HG02885 (cell line): ENCODE results near the gene MCC.

Source experiments
- ATAC-seq: cut with Tn5 transposase; IDR thresholded peaks from one replicate; pipeline ENCODE4 v1.9.1; 2021; ENCODE audit warnings: mild to moderate bottlenecking; ENCODE audit not compliant: unreplicated experiment, poor library complexity

MCC gene

GRCh38 chr5:113256671-113257452 is 231.4 kb downstream of the MCC start:
- no peak for ATAC-seq

DNA sequence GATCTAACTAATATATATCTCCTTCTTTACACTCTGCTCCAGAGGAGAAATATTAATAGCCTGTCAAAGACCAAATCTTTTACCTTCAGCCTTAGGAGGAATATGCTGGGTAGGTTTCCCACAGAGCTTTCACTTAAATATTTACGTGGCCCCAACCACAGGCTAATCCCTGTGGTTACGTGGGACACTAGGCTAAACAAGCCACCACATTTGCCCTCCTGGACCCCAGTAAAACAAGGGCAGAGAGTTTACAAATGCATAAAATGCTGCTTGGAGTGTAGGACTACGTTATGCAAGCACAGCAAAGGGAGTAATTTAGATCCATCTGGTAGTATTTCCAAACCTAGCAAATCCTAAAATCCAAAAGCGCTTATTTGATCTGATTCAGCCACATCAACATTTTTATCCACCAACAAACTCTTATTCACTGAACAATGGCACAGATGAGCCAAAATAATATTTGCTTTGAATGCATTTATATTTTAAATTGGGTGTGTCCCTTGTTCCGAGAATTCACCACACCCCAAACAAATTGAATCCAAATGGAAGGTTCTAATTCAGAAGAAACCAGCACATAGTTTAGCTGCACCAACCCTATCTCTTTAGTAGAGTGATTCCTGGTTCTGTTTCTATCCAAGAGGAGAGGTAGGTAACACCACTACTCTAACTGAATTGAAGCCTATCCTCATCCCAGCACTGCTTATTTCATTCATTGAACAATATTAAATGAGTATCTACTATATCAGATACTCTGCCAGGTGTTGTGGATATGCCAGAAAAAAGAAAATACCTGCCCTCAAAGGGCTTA is 232.5 kb downstream of the MCC start:
- no peak for ATAC-seq

- ATAC-seq = no peak
Observed at GRCh38 chr5:113255105-113255504, 233.1 kb downstream of the MCC start.

DNA sequence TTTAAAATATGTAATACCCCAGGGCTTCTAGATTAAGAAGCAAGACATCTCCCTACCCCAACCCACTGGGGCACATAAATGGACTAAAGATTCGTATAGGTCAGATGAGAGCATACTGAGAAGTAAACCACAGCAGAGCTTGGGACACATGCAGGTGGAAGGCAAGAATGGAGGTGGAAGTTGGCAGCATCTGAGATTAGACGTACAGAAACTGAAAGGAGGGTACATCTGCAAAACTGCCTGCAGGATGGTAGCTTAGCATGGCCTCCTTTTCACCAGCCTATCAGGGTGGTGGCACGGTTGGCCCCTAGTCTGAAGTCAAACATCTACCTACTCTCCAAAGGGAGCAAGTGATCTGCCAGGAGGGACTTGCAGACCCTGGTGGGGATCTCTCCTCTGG is 235.2 kb downstream of the MCC start:
- no peak for ATAC-seq

GRCh38 chr5:113252066-113252465 is 236.2 kb downstream of the MCC start:
- ATAC-seq = no peak

GRCh38 chr5:113250341-113250953 is 237.8 kb downstream of the MCC start:
- ATAC-seq = no peak

- ATAC-seq = no peak
Observed at GRCh38 chr5:113249206-113249605, 239.0 kb downstream of the MCC start.

DNA sequence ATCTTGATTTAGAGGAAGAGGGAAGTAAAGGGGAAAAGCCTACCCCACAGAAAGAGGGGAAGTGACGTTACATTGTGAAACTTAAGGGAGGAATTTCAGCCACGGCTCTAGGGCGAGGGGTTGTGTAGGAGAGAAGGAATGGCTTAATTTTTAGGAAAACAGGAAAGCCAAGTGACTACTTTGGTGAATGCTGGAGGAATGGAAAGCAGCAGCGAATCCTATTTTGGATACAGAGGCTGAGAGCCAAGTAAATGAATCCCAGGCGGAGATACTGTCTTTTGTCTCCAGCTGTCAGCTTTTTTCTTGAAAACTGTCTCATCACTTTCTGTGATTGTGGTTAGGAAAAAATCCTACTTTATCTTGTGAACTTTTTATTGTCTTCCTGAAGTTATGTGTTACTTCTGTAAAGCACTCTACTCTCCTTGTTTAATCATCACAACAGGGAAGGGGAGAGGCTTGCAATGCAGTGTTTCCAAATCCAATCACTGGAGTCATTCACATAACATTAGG is 241.8 kb downstream of the MCC start:
- ATAC-seq = no peak

DNA sequence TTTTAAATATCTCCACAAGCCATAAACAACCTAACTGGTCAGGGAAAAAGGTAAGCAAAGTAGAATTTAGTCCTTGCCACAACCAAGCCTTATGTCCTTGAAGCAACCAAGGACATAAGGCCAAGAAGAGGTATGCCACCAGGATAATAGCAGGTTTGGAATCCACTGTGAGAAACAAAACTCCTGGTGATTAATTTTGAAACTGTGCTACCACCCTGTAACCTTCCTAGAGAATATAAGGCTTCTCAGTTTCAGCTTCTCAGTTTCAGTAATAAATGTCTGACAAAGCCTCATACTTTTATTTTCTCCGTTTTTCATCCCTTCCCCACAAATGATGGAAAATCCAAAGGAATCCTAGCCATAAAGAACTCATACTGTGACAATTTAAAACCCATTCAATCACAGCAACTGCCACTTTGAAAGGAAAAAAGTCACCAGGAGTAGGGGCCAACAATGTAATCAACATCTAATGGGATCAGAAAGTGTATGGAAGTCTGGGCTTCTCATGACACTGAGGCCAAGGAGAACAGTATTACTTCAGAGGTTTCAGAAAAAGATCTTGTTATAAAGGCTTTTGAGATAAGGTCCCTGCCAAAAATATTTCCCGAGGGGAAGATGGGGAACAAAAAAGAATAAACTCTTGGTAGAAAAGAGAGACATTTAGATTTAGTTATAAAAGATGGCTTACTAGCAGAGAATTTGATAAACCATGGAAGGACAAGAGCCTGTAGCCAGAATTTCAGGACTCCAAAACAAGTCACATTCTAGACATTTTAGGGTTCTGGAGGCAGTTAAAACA is 242.6 kb downstream of the MCC start:
- ATAC-seq = peak; percentile 56

GRCh38 chr5:113244966-113245365 is 243.3 kb downstream of the MCC start:
- ATAC-seq = no peak

DNA sequence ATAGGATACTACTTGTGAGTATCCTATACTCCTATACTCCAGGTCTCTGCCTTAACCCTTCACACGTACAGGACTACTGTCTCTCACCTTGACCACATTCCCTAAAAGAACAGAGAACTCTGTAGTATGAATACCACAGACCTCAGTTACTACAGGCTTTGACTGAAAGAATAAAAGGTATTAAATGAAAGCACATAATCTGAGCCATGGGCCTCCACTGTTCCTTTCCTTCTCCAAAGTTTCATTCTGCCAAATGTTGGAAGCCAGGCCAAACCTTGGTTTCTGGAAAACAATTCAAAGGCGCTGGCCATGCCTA is 244.9 kb downstream of the MCC start:
- ATAC-seq = no peak

- ATAC-seq = no peak
Observed at GRCh38 chr5:113242481-113243348, 245.5 kb downstream of the MCC start.

GRCh38 chr5:113240951-113241726 is 247.1 kb downstream of the MCC start:
- no peak for ATAC-seq

GRCh38 chr5:113240032-113240431 is 248.2 kb downstream of the MCC start:
- ATAC-seq = no peak

GRCh38 chr5:113237893-113238292 is 250.4 kb downstream of the MCC start:
- ATAC-seq = no peak

DNA sequence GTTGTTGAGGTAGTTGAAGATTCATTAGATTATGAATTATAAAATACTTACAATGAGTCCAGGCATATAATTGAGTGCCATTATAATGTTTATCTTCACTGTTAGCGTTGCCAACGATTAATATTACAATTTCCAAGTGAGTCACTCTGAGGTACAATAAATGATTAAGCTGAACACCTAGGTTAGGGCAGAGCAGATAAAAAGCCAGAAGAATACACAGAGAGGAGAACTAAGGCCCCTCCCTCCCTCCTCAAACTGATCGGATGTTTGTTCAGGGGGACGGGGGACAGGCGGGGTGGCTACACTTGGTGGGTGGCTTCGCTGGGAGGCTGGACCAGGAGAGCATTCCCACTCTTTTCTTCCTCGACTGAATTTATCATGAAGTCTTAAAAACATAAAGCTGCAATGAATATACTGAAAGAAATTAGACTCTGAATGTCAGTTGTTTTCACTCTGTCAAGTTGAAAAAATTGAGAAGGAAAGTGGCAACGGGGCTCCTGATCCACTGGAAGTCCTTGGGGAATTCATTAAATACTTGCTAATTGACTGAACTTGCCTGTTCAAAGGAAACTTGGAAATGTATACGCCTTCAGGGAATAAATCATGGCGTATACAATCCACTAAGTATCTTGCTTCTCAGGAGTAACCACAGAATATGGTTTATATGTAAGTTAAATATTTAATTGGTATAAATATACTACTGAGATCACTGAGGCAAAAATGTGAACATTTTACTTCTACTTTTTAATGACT is 251.5 kb downstream of the MCC start:
- ATAC-seq = no peak

- no peak for ATAC-seq
Observed at GRCh38 chr5:113235884-113236283, 252.4 kb downstream of the MCC start.

- no peak for ATAC-seq
Observed at GRCh38 chr5:113234546-113234945, 253.7 kb downstream of the MCC start.
